ENCODE data around the gene TERT. TPM values are rescaled to one million over a fixed set of nuclear protein-coding genes. Genes with fewer than 3 reads are reported as not detected.

TERT gene
- total and polyA plus RNA-seq, 2 of the 8 experiments (the other 6 are each of a cell fraction or from before 2014, with no cell fraction given): 13.1 to 23.1 TPM

DNA sequence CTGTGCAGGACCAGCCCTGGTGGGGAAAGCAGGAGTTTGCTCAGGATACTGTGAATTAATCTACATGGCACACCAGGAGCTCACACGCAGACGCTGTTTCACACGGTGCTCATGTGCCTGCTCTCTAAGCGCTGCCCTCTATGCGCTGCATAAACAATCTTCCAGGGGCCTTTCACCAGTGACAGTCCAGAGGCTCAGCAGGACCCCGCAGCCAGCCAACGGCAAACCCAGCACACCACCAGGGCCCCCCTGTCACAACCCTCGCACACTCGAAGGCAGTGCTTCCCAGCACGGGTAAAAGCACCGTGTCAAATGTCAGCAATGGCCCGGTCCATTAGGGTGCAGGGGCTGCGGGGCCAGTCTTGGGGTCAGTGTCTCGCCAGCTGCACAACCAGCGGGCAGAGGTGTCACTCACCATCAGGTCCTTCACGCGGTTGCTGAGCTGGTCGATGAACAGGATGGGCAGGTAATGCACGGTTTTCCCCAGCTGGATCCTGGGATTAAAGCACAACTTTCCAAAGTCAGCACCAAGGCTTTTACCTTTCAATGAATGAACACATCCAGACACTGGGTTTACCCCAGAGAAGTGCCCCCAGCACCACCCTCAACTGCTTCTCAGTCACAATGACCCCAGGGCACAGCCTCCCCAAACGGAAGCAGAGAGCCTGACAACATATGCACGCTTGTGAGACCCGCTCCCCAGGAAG is 42.8 kb upstream of the TERT start (continued):
- no peak for TF ChIP-seq EZH2 (IDR thresholded peaks at IDR 0.05; ENCODE audit: low read depth, low read length, severe bottlenecking)
- TF ChIP-seq JUND (IDR thresholded peaks at IDR 0.05; ENCODE audit: low read length): no peak
- TF ChIP-seq KDM5A (IDR thresholded peaks at IDR 0.05; ENCODE audit: low read length): no peak
- no peak for TF ChIP-seq SP2 (IDR thresholded peaks at IDR 0.05; ENCODE audit: low read length)
- no peak for TF ChIP-seq SIX5 (IDR thresholded peaks at IDR 0.05; ENCODE audit: low read depth, low read length)
